IPS DF 6.9 (cell line): ENCODE results near the gene LTC4S.

ENCODE experiments used
- DNase-seq: peaks from one replicate; pipeline ENCODE4 v3.0.0-alpha.2; 2013; ENCODE audit warnings: low read depth, low spot score
- H3K27ac ChIP-seq: one replicate; pipeline ENCODE4 v1.5.1; 2013; ENCODE audit warnings: low read length, control low read depth
- H3K27me3 ChIP-seq: 2 replicates; pipeline ENCODE4 v1.6.1; 2013; ENCODE audit warnings: mild to moderate bottlenecking, low read length; ENCODE audit not compliant: control insufficient read depth, insufficient read depth
- H3K36me3 ChIP-seq: 2 replicates; pipeline ENCODE4 v1.6.1; 2013; ENCODE audit warnings: low read length; ENCODE audit not compliant: control insufficient read depth, insufficient read depth
- H3K4me1 ChIP-seq: 2 replicates; pipeline ENCODE4 v1.6.1; 2013; ENCODE audit warnings: low read length; ENCODE audit not compliant: control insufficient read depth, insufficient read depth
- H3K4me3 ChIP-seq: 2 replicates; pipeline ENCODE4 v1.5.1; 2013; ENCODE audit warnings: mild to moderate bottlenecking, low read length
- H3K9me3 ChIP-seq: 2 replicates; pipeline ENCODE4 v1.6.1; 2013; ENCODE audit warnings: low read length, inconsistent platforms; ENCODE audit not compliant: control insufficient read depth, insufficient read depth
- WGBS: extraction: QIAGEN DNeasy Blood & Tissue Kit; methylation state at CpG from one replicate; pipeline ENCODE4 v1.1.7; 2013; ENCODE audit warnings: mixed read lengths, missing lambda C conversion rate; ENCODE audit not compliant: insufficient read length, insufficient coverage; 5-methylcytosine and 5-hydroxymethylcytosine counted together

Gene LTC4S

GRCh38 chr5:179836225-179837019 is 42.6 kb downstream of the LTC4S start:
- peaks cover 33% of the 10 kb centered on the region for H3K36me3 ChIP-seq
- no peak overlapping the region for H3K4me3 ChIP-seq
- no peak for DNase-seq
- no peaks in the 10 kb centered on the region for H3K27me3 ChIP-seq
- H3K9me3 ChIP-seq: no peaks in the 10 kb centered on the region
- H3K27ac ChIP-seq: no peak overlapping the region
- no CpG with 5 or more reads among the region's 19 CpGs for WGBS
- no peaks in the 10 kb centered on the region for H3K4me1 ChIP-seq

GRCh38 chr5:179837076-179838011 is 43.6 kb downstream of the LTC4S start:
- H3K4me3 ChIP-seq: no peak overlapping the region
- H3K36me3 ChIP-seq: peaks cover 34% of the 10 kb centered on the region
- no peak for DNase-seq
- no CpG with 5 or more reads among the region's 15 CpGs for WGBS
- H3K27me3 ChIP-seq: no peaks in the 10 kb centered on the region
- H3K4me1 ChIP-seq: no peaks in the 10 kb centered on the region
- no peaks in the 10 kb centered on the region for H3K9me3 ChIP-seq
- H3K27ac ChIP-seq: no peak overlapping the region

- Histone ChIP-seq H3K27ac (no peak overlapping the region), H3K4me1 (no peaks in the 10 kb centered on the region), H3K27me3 (no peaks in the 10 kb centered on the region), H3K4me3 (no peak overlapping the region), H3K9me3 (no peaks in the 10 kb centered on the region), H3K36me3 (peaks cover 19% of the 10 kb centered on the region)
- DNase-seq: no peak
- no CpG with 5 or more reads among the region's 16 CpGs for WGBS
Observed at GRCh38 chr5:179839328-179840256, 45.8 kb downstream of the LTC4S start.

GRCh38 chr5:179840321-179840720 is 46.5 kb downstream of the LTC4S start:
- WGBS: no CpG with 5 or more reads among the region's 11 CpGs
- DNase-seq: no peak
- Histone ChIP-seq H3K36me3 (peaks cover 19% of the 10 kb centered on the region), H3K27me3 (no peaks in the 10 kb centered on the region), H3K27ac (no peak overlapping the region), H3K4me3 (no peak overlapping the region), H3K4me1 (no peaks in the 10 kb centered on the region), H3K9me3 (no peaks in the 10 kb centered on the region)

- H3K9me3 ChIP-seq: no peaks in the 10 kb centered on the region
- no peak for DNase-seq
- WGBS: no CpG with 5 or more reads among the region's 17 CpGs
- H3K27me3 ChIP-seq: no peaks in the 10 kb centered on the region
- H3K4me1 ChIP-seq: no peaks in the 10 kb centered on the region
- no peak overlapping the region for H3K4me3 ChIP-seq
- peaks cover 21% of the 10 kb centered on the region for H3K36me3 ChIP-seq
- no peak overlapping the region for H3K27ac ChIP-seq
Observed at GRCh38 chr5:179840766-179841165, 47.0 kb downstream of the LTC4S start.

- peaks cover 15% of the 10 kb centered on the region for H3K36me3 ChIP-seq
- no peaks in the 10 kb centered on the region for H3K9me3 ChIP-seq
- no peaks in the 10 kb centered on the region for H3K27me3 ChIP-seq
- H3K4me3 ChIP-seq: no peak overlapping the region
- no CpG with 5 or more reads among the region's 9 CpGs for WGBS
- no peaks in the 10 kb centered on the region for H3K4me1 ChIP-seq
- DNase-seq: no peak
- H3K27ac ChIP-seq: no peak overlapping the region
Observed at GRCh38 chr5:179841621-179842020, 47.8 kb downstream of the LTC4S start.
